GM19351 (cell line): ENCODE results near the gene DNAJA1.
A peak's percentile ranks its signal among the peaks of the same experiment; 100 is the strongest.
"Not testable (repeated sequence)": the region's sequence is repeated elsewhere in the genome, so short reads cannot be mapped to it uniquely, and the experiment has no call there.

Source experiments
- ATAC-seq: cut with Tn5 transposase; IDR thresholded peaks from one replicate; pipeline ENCODE4 v1.9.1; 2021; ENCODE audit warnings: mild to moderate bottlenecking, moderate library complexity; ENCODE audit not compliant: unreplicated experiment

The DNAJA1 gene

GRCh38 chr9:33024966-33025571 is at the start of gene DNAJA1:
TSS of gene DNAJA1 (plus strand) at chr9:33025273. CDS start at chr9:33026485, 1,212 bp downstream.
- ATAC-seq = peak; percentile 91

- no peak for ATAC-seq
Observed at GRCh38 chr9:32978051-32978450, 47.0 kb upstream of the DNAJA1 start.

- ATAC-seq = no peak
Observed at GRCh38 chr9:32986971-32987370, 38.1 kb upstream of the DNAJA1 start.

- ATAC-seq = no peak
Observed at GRCh38 chr9:32989660-32990059, 35.4 kb upstream of the DNAJA1 start.

- no peak for ATAC-seq
Observed at GRCh38 chr9:32991897-32992594, 33.0 kb upstream of the DNAJA1 start.

GRCh38 chr9:32992595-32993238 is 32.4 kb upstream of the DNAJA1 start:
- ATAC-seq = no peak

GRCh38 chr9:33000682-33001055 is 24.4 kb upstream of the DNAJA1 start:
- ATAC-seq = not testable (repeated sequence)

- not testable (repeated sequence) for ATAC-seq
Observed at GRCh38 chr9:33005335-33005734, 19.7 kb upstream of the DNAJA1 start.

- ATAC-seq = no peak
Observed at GRCh38 chr9:33007755-33008154, 17.3 kb upstream of the DNAJA1 start.

- no peak for ATAC-seq
Observed at GRCh38 chr9:33011831-33012230, 13.2 kb upstream of the DNAJA1 start.

- ATAC-seq = no peak
Observed at GRCh38 chr9:33012328-33013069, 12.6 kb upstream of the DNAJA1 start.

GRCh38 chr9:33013962-33014664 is 11.0 kb upstream of the DNAJA1 start:
- no peak for ATAC-seq

- ATAC-seq = no peak
Observed at GRCh38 chr9:33014665-33015014, 10.4 kb upstream of the DNAJA1 start.

GRCh38 chr9:33017283-33018041 is 7.6 kb upstream of the DNAJA1 start:
- ATAC-seq = no peak

- ATAC-seq = no peak
Observed at GRCh38 chr9:33019797-33020196, 5.3 kb upstream of the DNAJA1 start.

- ATAC-seq = no peak
Observed at GRCh38 chr9:33022303-33022702, 2.8 kb upstream of the DNAJA1 start.

- ATAC-seq = no peak
Observed at GRCh38 chr9:33022755-33023154, 2.3 kb upstream of the DNAJA1 start.

GRCh38 chr9:33023661-33024060 is 1.4 kb upstream of the DNAJA1 start:
- ATAC-seq = no peak

- ATAC-seq = no peak
Observed at GRCh38 chr9:33024126-33024965, 727 bp upstream of the DNAJA1 start.
